Panc1 (cell line): ENCODE results near the gene ANGPTL7.

ENCODE experiments used
- CTCF ChIP-seq: fragments of 450-650 bp; IDR thresholded peaks from 2 replicates; pipeline ENCODE4 v1.5.1; 2017; ENCODE audit warnings: mild to moderate bottlenecking
- POLR2AphosphoS5 ChIP-seq: IDR thresholded peaks from 2 replicates; pipeline ENCODE4 v1.6.1; 2012; ENCODE audit warnings: mild to moderate bottlenecking, low read depth, low read length, moderate library complexity
- REST ChIP-seq, 2 experiments: IDR thresholded peaks; 2 replicates each; pipeline ENCODE4 v1.6.1; 2011 to 2012; ENCODE audit warnings: low read depth in 2 of 2, control low read depth in 1 of 2, low read length in 1 of 2, mild to moderate bottlenecking in 1 of 2, moderate library complexity in 1 of 2; ENCODE audit not compliant: insufficient read depth in 1 of 2
- SIN3A ChIP-seq: IDR thresholded peaks from 2 replicates; pipeline ENCODE4 v1.6.1; 2012; ENCODE audit warnings: low read depth, mild to moderate bottlenecking, low read length, moderate library complexity, borderline replicate concordance; ENCODE audit not compliant: insufficient read depth

- TF ChIP-seq CTCF, result no peak
- no peak for TF ChIP-seq SIN3A
- TF ChIP-seq POLR2AphosphoS5, result no peak
- TF ChIP-seq REST (IDR thresholded peaks at IDR 0.05; ENCODE audit: insufficient read depth in 1 of 2, low read depth in 2 of 2, low read length in 1 of 2), result no peak
These were observed 4.2 kb downstream of the ANGPTL7 start for GRCh38 chr1:11193376-11193775.
